Smooth muscle cell (in vitro differentiated cells): ENCODE data around the gene ACTA2. TPM values are rescaled to one million over a fixed set of nuclear protein-coding genes. Genes with fewer than 3 reads are reported as not detected.

ENCODE experiments used
- DNase-seq: peaks from one replicate; lab custom pipeline; 2025; ENCODE audit not compliant: unreplicated experiment; lab: John Stamatoyannopoulos, UW
- H2AFZ ChIP-seq: fragments of 200-600 bp; sonication (generic); 2 replicates; pipeline ENCODE4 v1.6.0; 2016; ENCODE audit warnings: antibody characterized with exemption, low read depth, mild to moderate bottlenecking
- H3F3A ChIP-seq: fragments of 200-600 bp; sonication (generic); 2 replicates; pipeline ENCODE4 v1.6.0; 2017; ENCODE audit warnings: antibody characterized with exemption, low read depth
- H3K27ac ChIP-seq: fragments of 200-600 bp; sonication (generic); 2 replicates; pipeline ENCODE4 v1.5.1; 2016; ENCODE audit warnings: low read depth, mild to moderate bottlenecking
- H3K27me3 ChIP-seq: fragments of 200-600 bp; sonication (generic); 2 replicates; pipeline ENCODE4 v1.6.1; 2016; ENCODE audit warnings: low read depth, mild to moderate bottlenecking
- H3K36me3 ChIP-seq: fragments of 200-600 bp; sonication (generic); 2 replicates; pipeline ENCODE4 v1.5.1; 2016; ENCODE audit warnings: low read depth
- H3K4me1 ChIP-seq: fragments of 200-600 bp; sonication (generic); 2 replicates; pipeline ENCODE4 v1.5.1; 2016; ENCODE audit warnings: low read depth
- H3K4me2 ChIP-seq: fragments of 200-600 bp; sonication (generic); 2 replicates; pipeline ENCODE4 v1.6.0; 2016; ENCODE audit warnings: mild to moderate bottlenecking
- H3K4me3 ChIP-seq: fragments of 200-600 bp; sonication (generic); 2 replicates; pipeline ENCODE4 v1.5.1; 2016; ENCODE audit warnings: mild to moderate bottlenecking
- H3K79me2 ChIP-seq: fragments of 200-600 bp; sonication (generic); 2 replicates; pipeline ENCODE4 v1.6.0; 2016; ENCODE audit warnings: low read depth, mild to moderate bottlenecking
- H3K9ac ChIP-seq: fragments of 200-600 bp; sonication (generic); 2 replicates; pipeline ENCODE4 v1.6.0; 2016; ENCODE audit warnings: low read depth
- H3K9me3 ChIP-seq: fragments of 200-600 bp; sonication (generic); replicated peaks from 2 replicates; pipeline ENCODE4 v1.5.1; 2016; ENCODE audit warnings: low read depth
- H4K20me1 ChIP-seq: fragments of 200-600 bp; sonication (generic); 2 replicates; pipeline ENCODE4 v1.6.0; 2016; ENCODE audit warnings: low read depth
- CTCF ChIP-seq: fragments of 200-600 bp; sonication (generic); IDR thresholded peaks from 2 replicates; pipeline ENCODE4 v1.5.1; 2017; ENCODE audit warnings: borderline replicate concordance, mild to moderate bottlenecking, antibody characterized with exemption; ENCODE audit not compliant: insufficient read depth, poor library complexity, severe bottlenecking
- WGBS: methylation state at CpG from one replicate; pipeline ENCODE4 v1.1.7; 2016; ENCODE audit warnings: low lambda C conversion rate; 5-methylcytosine and 5-hydroxymethylcytosine counted together
- polyA plus RNA-seq: library from polyadenylated mRNA; unstranded; fragments of >200 nt; fragmentation: Nextera tagmentation; extraction: Ambion mirVana; gene quantifications from 2 replicates; pipeline ENCODE4 v1.2.1, GENCODE V29; 2016
- total RNA-seq: library from RNA; depleted of rRNA; stranded (reverse); fragments of >200 nt; gene quantifications from 2 replicates; pipeline ENCODE4 v1.2.3, GENCODE V29; 2014

Gene ACTA2
- total RNA-seq (2,305 and 2,362 TPM in 2 replicates), polyA plus RNA-seq (3,088 and 4,814 TPM in 2 replicates)

DNA sequence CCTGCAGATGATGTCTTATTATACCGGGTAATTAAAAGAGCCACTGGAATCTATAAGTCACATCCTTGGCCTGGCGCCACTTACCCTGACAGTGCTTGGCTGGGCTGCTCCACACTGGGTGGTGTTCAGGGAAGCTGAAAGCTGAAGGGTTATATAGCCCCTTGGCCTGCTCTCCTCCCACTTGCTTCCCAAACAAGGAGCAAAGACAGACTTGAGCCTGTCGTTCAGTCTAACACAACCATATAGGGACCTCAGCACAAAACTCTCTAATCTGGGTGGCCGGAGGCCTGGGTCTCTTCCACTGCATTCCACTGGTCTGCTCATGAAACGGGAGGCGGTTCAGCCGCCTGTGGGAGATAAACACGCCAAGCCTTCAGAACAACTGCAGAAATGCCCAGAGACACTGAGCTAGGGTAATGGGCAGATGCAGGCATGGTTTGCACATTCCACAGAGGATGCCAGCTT lies at the start of gene ACTA2:
Gene ACTA2 (minus strand): TSS at position 127 of the 465 bp plus-strand sequence. CDS start 3,843 bp downstream, outside the sequence.
- Histone ChIP-seq H3K27ac (peak within 1 kb of the TSS; percentile 84), H3K4me3 (peak within 1 kb of the TSS; percentile 50), H3K4me2 (peak within 1 kb of the TSS; percentile 95), H3F3A (peaks cover 36% of the 10 kb centered on the region), H3K9me3 (no peaks in the 10 kb centered on the region), H3K79me2 (peaks cover 41% of the 10 kb centered on the region), H3K27me3 (no peaks in the 10 kb centered on the region), H3K36me3 (no peaks in the 10 kb centered on the region), H3K9ac (no peak within 1 kb of the TSS), H2AFZ (peak within 1 kb of the TSS; percentile 2), H4K20me1 (peaks cover 43% of the 10 kb centered on the region), H3K4me1 (peaks cover 54% of the 10 kb centered on the region)
- TF ChIP-seq CTCF, result no peak
- WGBS, result 15% methylated on average over 8 of the region's 8 CpGs
- no peak for DNase-seq

- WGBS, result 86% methylated on average over 4 of the region's 4 CpGs
- no peak overlapping the region for H3K27ac ChIP-seq
- H3K4me2 ChIP-seq, result no peak overlapping the region
These were observed 49.1 kb upstream of the ACTA2 start for GRCh38 chr10:89001729-89002072.

DNA sequence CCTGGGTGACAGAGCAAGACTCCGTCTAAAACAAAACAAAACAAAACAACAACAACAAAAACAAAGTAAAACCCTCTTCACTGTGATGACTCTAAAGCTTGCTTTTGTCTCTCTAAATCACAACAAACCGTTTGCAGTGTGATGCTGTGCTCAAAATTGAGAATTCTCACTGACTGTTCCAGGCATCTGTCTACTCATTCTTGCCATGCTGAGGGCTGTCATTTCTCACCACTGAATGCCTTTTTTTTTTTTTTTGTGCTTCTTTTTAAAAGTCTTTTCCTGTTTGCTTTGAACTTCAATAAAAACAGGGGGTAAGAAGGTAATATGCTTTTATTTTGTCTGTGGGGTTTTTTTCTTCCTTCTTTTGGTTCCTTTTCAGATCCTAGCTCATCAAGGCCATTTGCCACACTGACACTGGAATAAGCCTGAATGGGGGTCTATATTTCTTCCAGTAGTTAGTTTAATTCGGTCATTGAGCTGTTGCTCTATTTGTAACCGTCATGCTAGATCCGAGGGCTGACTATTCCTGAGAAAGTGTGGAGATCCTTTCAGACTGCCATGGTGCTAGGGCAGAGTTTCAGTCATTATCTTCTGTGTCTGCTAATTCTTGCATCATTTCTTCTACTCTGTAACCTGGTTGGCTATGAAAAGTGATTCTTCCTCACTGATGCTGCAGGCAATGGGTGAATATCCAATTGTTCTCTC lies 48.6 kb upstream of the ACTA2 start:
- Histone ChIP-seq H3K4me1 (no peaks in the 10 kb centered on the region), H3F3A (no peaks in the 10 kb centered on the region), H4K20me1 (no peaks in the 10 kb centered on the region), H3K4me3 (no peak overlapping the region), H3K27ac (no peak overlapping the region), H3K27me3 (no peaks in the 10 kb centered on the region), H2AFZ (no peak overlapping the region), H3K36me3 (no peaks in the 10 kb centered on the region), H3K9ac (no peak overlapping the region), H3K4me2 (no peak overlapping the region), H3K79me2 (no peaks in the 10 kb centered on the region), H3K9me3 (no peaks in the 10 kb centered on the region)
- TF ChIP-seq CTCF, result no peak
- no peak for DNase-seq
- 89% methylated on average over 5 of the region's 5 CpGs for WGBS

More at GRCh38 chr10:89001729-89002072, 49.1 kb upstream of the ACTA2 start:
- no peak for DNase-seq
- Histone ChIP-seq H3K9me3 (no peaks in the 10 kb centered on the region), H4K20me1 (no peaks in the 10 kb centered on the region), H3K36me3 (no peaks in the 10 kb centered on the region), H3K9ac (no peak overlapping the region), H3K79me2 (no peaks in the 10 kb centered on the region), H3K4me1 (no peaks in the 10 kb centered on the region), H3K4me3 (no peak overlapping the region), H2AFZ (no peak overlapping the region), H3F3A (no peaks in the 10 kb centered on the region), H3K27me3 (no peaks in the 10 kb centered on the region)
- no peak for TF ChIP-seq CTCF

DNA sequence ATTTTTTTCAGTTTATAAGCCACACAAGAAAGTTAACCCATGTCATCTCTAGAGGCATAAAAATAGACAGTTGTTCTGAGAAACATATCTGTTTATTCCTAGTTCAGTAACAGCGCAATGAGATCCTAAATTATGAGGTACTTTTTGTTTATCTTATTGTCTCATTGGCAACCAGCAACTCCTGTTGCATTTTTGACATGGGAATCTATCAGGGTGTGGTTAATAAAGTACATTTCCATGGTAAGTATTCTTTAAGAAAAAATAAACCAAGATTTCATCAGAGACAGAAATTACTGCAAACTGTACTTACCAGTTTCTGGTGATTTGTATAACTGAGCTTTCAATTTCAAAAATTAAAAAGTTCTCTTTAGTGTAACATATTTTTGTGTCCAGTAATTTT lies 47.1 kb upstream of the ACTA2 start:
- Histone ChIP-seq H3K4me1 (no peaks in the 10 kb centered on the region), H3K27ac (no peak overlapping the region), H4K20me1 (no peaks in the 10 kb centered on the region), H2AFZ (no peak overlapping the region), H3K9me3 (no peaks in the 10 kb centered on the region), H3F3A (no peaks in the 10 kb centered on the region), H3K4me2 (no peak overlapping the region), H3K9ac (no peak overlapping the region), H3K27me3 (no peaks in the 10 kb centered on the region), H3K36me3 (no peaks in the 10 kb centered on the region), H3K79me2 (peaks cover 4% of the 10 kb centered on the region), H3K4me3 (no peak overlapping the region)
- DNase-seq, result no peak
- TF ChIP-seq CTCF, result no peak
- 96% methylated on average over 1 of the region's 1 CpG for WGBS
